PC-3 (cell line): ENCODE results near the gene TOMM34.

Experiments used
- CTCF ChIP-seq: fragments of 300-600 bp; sonication (generic); conservative IDR thresholded peaks from 2 replicates; pipeline ENCODE4 v1.5.1; 2017; ENCODE audit warnings: antibody characterized with exemption, low read depth, mild to moderate bottlenecking, low read length
- EZH2 ChIP-seq: fragments of 300-600 bp; sonication (generic); IDR thresholded peaks from one replicate; pipeline ENCODE4 v1.6.1; 2017; ENCODE audit warnings: antibody characterized with exemption, mild to moderate bottlenecking, low read length; ENCODE audit not compliant: unreplicated experiment
- EZH2phosphoT487 ChIP-seq: fragments of 300-600 bp; sonication (generic); IDR thresholded peaks from 2 replicates; pipeline ENCODE4 v1.6.1; 2018; ENCODE audit warnings: mild to moderate bottlenecking, antibody characterized with exemption, low read length, borderline replicate concordance

DNA sequence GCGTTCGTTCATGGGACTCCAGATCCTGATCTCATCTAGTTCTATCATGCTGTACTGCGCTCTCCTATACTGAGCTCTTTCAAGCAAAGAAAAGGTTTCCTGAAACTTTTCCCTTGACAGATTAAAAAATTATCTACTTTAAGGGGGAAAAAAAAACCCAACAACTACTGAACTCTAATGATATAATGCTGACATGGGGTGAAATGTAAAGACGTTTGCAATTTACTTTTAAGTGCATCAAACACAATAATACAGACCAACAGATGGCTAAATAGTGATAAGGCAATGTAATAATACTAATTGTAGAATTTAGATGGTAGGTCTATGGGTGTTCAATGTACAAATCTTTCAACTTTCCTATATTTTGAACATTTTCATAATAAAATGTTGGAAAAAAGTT is 16.4 kb downstream of the TOMM34 start:
- TF ChIP-seq CTCF (no peak), EZH2 (no peak), EZH2phosphoT487 (no peak)
